Astrocyte (in vitro differentiated cells and primary cell): Measurements from ENCODE around the gene DAD1.
"Not testable (repeated sequence)": the region's sequence is repeated elsewhere in the genome, so short reads cannot be mapped to it uniquely, and the experiment has no call there.

ENCODE experiments used
- EZH2 ChIP-seq: IDR thresholded peaks from 2 replicates; pipeline ENCODE4 v1.6.1; 2012; ENCODE audit warnings: mild to moderate bottlenecking, low read length, inconsistent platforms; ENCODE audit not compliant: insufficient read depth
- TF ChIP-seq, protein P1 (sequence below): IDR thresholded peaks from 2 replicates; pipeline ENCODE4 v1.5.1; 2011; ENCODE audit warnings: low read depth, mild to moderate bottlenecking, inconsistent platforms, low read length, moderate library complexity; ENCODE audit not compliant: insufficient read depth

DNA sequence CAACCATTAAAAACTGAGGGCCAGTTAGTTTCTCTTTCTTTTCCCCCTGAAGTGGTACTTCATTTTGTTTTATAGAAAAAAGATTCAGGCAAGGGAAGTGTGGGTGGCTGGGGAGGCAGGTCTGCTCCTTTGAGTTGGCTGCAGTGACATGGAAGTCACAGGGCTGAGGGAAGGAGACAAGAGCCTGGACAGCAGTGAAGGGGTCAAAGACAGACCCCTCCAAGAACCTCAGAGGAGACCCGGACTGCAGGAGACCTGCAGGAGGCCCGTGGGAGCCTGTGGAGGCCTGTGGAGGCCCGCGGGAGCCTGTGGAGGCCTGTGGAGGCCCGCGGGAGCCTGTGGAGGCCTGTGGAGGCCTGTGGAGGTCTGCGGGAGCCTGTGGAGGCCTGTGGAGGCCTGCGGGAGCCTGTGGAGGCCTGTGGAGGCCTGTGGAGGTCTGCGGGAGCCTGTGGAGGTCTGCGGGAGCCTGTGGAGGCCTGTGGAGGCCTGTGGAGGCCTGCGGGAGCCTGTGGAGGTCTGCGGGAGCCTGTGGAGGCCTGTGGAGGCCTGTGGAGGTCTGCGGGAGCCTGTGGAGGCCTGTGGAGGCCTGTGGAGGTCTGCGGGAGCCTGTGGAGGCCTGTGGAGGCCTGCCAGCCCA, 35.0 kb downstream of the DAD1 start:
- TF ChIP-seq, protein P1, sequence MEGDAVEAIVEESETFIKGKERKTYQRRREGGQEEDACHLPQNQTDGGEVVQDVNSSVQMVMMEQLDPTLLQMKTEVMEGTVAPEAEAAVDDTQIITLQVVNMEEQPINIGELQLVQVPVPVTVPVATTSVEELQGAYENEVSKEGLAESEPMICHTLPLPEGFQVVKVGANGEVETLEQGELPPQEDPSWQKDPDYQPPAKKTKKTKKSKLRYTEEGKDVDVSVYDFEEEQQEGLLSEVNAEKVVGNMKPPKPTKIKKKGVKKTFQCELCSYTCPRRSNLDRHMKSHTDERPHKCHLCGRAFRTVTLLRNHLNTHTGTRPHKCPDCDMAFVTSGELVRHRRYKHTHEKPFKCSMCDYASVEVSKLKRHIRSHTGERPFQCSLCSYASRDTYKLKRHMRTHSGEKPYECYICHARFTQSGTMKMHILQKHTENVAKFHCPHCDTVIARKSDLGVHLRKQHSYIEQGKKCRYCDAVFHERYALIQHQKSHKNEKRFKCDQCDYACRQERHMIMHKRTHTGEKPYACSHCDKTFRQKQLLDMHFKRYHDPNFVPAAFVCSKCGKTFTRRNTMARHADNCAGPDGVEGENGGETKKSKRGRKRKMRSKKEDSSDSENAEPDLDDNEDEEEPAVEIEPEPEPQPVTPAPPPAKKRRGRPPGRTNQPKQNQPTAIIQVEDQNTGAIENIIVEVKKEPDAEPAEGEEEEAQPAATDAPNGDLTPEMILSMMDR, result not testable (repeated sequence)
- not testable (repeated sequence) for TF ChIP-seq EZH2
